Endodermal cell (in vitro differentiated cells): ENCODE measurements around the gene ANKS3. TPM values are rescaled to one million over a fixed set of nuclear protein-coding genes. Genes with fewer than 3 reads are reported as not detected.

Experiments
- DNase-seq: peaks from one replicate; pipeline ENCODE4 v3.0.0-alpha.2; 2017
- H3K27ac ChIP-seq: 2 replicates; pipeline ENCODE4 v1.5.1; 2013; ENCODE audit warnings: mild to moderate bottlenecking, low read depth, low read length, moderate library complexity
- H3K27me3 ChIP-seq: 2 replicates; pipeline ENCODE4 v1.6.1; 2013; ENCODE audit warnings: mild to moderate bottlenecking, low read length, moderate library complexity; ENCODE audit not compliant: insufficient read depth, control insufficient read depth, poor library complexity, severe bottlenecking
- H3K36me3 ChIP-seq: 2 replicates; pipeline ENCODE4 v1.7.0; 2013; ENCODE audit warnings: mild to moderate bottlenecking, low read length, moderate library complexity; ENCODE audit not compliant: control insufficient read depth, insufficient read depth
- H3K4me1 ChIP-seq: one replicate; pipeline ENCODE4 v1.7.0; 2013; ENCODE audit warnings: low read length; ENCODE audit not compliant: control insufficient read depth, insufficient read depth
- H3K4me3 ChIP-seq: 2 replicates; pipeline ENCODE4 v1.5.1; 2013; ENCODE audit warnings: mild to moderate bottlenecking, low read length, moderate library complexity
- H3K9ac ChIP-seq: 2 replicates; pipeline ENCODE4 v1.6.1; 2013; ENCODE audit warnings: mild to moderate bottlenecking, low read length, moderate library complexity; ENCODE audit not compliant: poor library complexity, severe bottlenecking; ENCODE audit errors: extremely low read depth
- H3K9me3 ChIP-seq: 2 replicates; pipeline ENCODE4 v1.6.1; 2013; ENCODE audit warnings: mild to moderate bottlenecking, low read length, moderate library complexity; ENCODE audit not compliant: control insufficient read depth
- H3K27ac Mint-ChIP-seq: 2 replicates; pipeline ENCODE4 v1.8.0; 2020; ENCODE audit warnings: mixed read lengths
- H3K27me3 Mint-ChIP-seq: 2 replicates; pipeline ENCODE4 v1.8.0; 2021; ENCODE audit warnings: mild to moderate bottlenecking, mixed read lengths; ENCODE audit not compliant: insufficient read depth
- H3K36me3 Mint-ChIP-seq: 2 replicates; pipeline ENCODE4 v1.8.0; 2020; ENCODE audit warnings: low read depth, mixed read lengths
- H3K4me1 Mint-ChIP-seq: 2 replicates; pipeline ENCODE4 v1.8.0; 2020; ENCODE audit warnings: mixed read lengths
- H3K4me3 Mint-ChIP-seq: 2 replicates; pipeline ENCODE4 v1.8.0; 2020; ENCODE audit warnings: mild to moderate bottlenecking, moderate library complexity, mixed read lengths
- H3K9me3 Mint-ChIP-seq: 2 replicates; pipeline ENCODE4 v1.8.0; 2020; ENCODE audit warnings: mild to moderate bottlenecking, mixed read lengths
- WGBS, 2 experiments: methylation state at CpG; one replicate each; pipeline versions ENCODE4 v1.1.5 to v1.1.7; 2013; ENCODE audit warnings: missing lambda C conversion rate in 2 of 2, mixed read lengths in 1 of 2; ENCODE audit not compliant: insufficient coverage in 1 of 2, insufficient read length in 1 of 2; 5-methylcytosine and 5-hydroxymethylcytosine counted together
- total RNA-seq, 2 donors: library from RNA; stranded (reverse); fragmentation: NEBNext Ultra II Directional in 1 of 2; extraction: Animal tissue kit (Norgen Biotek cat#: 25700) in 1 of 2; gene quantifications; 2 replicates in 1 of 2; 3 replicates in 1 of 2; pipeline ENCODE4 v1.2.1, GENCODE V29; 2021
- TF ChIP-seq, protein P1 (sequence below): fragments of 200-600 bp; sonication (generic); conservative IDR thresholded peaks from 2 replicates; pipeline ENCODE4 v1.5.0; 2021; ENCODE audit warnings: antibody characterized with exemption, mild to moderate bottlenecking

Gene ANKS3
- total RNA-seq, 2 donors from 2014 or later: 32.4 to 41.0 TPM

GRCh38 chr16:4698321-4699045 is 35.6 kb downstream of the ANKS3 start:
- WGBS, 2 experiments: 95 to 98% methylated on average over 19 to 35 of the region's 36 CpGs
- Mint-ChIP-seq H3K36me3 (peaks cover 23% of the 10 kb centered on the region), H3K9me3 (no peaks in the 10 kb centered on the region), H3K27ac (no peak overlapping the region), H3K4me1 (peaks cover 4% of the 10 kb centered on the region), H3K4me3 (no peak overlapping the region), H3K27me3 (no peaks in the 10 kb centered on the region)
- no peak overlapping the region for H3K9ac ChIP-seq
- H3K27me3 ChIP-seq: no peaks in the 10 kb centered on the region
- TF ChIP-seq, protein P1, sequence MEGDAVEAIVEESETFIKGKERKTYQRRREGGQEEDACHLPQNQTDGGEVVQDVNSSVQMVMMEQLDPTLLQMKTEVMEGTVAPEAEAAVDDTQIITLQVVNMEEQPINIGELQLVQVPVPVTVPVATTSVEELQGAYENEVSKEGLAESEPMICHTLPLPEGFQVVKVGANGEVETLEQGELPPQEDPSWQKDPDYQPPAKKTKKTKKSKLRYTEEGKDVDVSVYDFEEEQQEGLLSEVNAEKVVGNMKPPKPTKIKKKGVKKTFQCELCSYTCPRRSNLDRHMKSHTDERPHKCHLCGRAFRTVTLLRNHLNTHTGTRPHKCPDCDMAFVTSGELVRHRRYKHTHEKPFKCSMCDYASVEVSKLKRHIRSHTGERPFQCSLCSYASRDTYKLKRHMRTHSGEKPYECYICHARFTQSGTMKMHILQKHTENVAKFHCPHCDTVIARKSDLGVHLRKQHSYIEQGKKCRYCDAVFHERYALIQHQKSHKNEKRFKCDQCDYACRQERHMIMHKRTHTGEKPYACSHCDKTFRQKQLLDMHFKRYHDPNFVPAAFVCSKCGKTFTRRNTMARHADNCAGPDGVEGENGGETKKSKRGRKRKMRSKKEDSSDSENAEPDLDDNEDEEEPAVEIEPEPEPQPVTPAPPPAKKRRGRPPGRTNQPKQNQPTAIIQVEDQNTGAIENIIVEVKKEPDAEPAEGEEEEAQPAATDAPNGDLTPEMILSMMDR: no peak
- no peaks in the 10 kb centered on the region for H3K4me1 ChIP-seq
- H3K27ac ChIP-seq: no peak overlapping the region
- peak; percentile 41 for DNase-seq
- no peak overlapping the region for H3K4me3 ChIP-seq
- no peaks in the 10 kb centered on the region for H3K9me3 ChIP-seq
- H3K36me3 ChIP-seq: peaks cover 51% of the 10 kb centered on the region

DNA sequence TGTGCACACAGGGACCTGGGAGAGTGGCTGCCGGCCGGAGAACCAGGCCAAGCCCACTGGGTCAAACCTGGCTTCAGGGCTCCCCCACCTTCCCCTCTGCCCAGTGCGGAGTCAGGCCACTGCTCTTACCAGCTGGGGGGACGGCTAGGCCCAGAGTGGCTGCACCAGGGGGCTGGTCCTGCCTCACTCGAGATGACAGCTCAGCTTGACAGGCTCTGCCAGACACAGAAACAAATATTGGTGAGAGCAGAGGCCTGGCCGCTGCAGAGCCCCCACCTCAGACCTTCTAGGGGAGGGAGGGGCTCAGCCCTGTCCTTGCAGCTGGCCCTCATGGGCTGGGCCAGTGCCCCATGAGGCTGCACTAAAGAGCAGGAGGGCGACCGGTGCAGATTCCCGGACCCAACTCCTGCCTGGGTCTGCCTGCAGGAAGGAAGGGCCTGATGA is 36.2 kb downstream of the ANKS3 start:
- H3K27me3 ChIP-seq: no peaks in the 10 kb centered on the region
- H3K4me3 ChIP-seq: no peak overlapping the region
- WGBS, 2 experiments: 87 to 92% methylated on average over 2 to 9 of the region's 9 CpGs
- H3K4me3 Mint-ChIP-seq: no peak overlapping the region
- DNase-seq: peak; percentile 42
- H3K36me3 ChIP-seq: peaks cover 49% of the 10 kb centered on the region
- no peak overlapping the region for H3K27ac ChIP-seq
- H3K9me3 Mint-ChIP-seq: no peaks in the 10 kb centered on the region
- H3K27ac Mint-ChIP-seq: no peak overlapping the region
- no peaks in the 10 kb centered on the region for H3K9me3 ChIP-seq
- H3K4me1 Mint-ChIP-seq: peaks cover 4% of the 10 kb centered on the region
- H3K9ac ChIP-seq: no peak overlapping the region
- H3K27me3 Mint-ChIP-seq: no peaks in the 10 kb centered on the region
- TF ChIP-seq, protein P1: no peak
- H3K4me1 ChIP-seq: no peaks in the 10 kb centered on the region
- peaks cover 23% of the 10 kb centered on the region for H3K36me3 Mint-ChIP-seq

GRCh38 chr16:4696905-4697847 is 36.9 kb downstream of the ANKS3 start:
- WGBS, 2 experiments: 91 to 93% methylated on average over 32 to 33 of the region's 33 CpGs
- DNase-seq: peak; percentile 47
- Mint-ChIP-seq H3K9me3 (no peaks in the 10 kb centered on the region), H3K27ac (no peak overlapping the region), H3K27me3 (no peaks in the 10 kb centered on the region), H3K4me3 (no peak overlapping the region), H3K36me3 (peaks cover 21% of the 10 kb centered on the region), H3K4me1 (peaks cover 4% of the 10 kb centered on the region)
- H3K27me3 ChIP-seq: no peaks in the 10 kb centered on the region
- TF ChIP-seq, protein P1: no peak
- no peak overlapping the region for H3K4me3 ChIP-seq
- H3K36me3 ChIP-seq: peaks cover 45% of the 10 kb centered on the region
- no peaks in the 10 kb centered on the region for H3K4me1 ChIP-seq
- no peaks in the 10 kb centered on the region for H3K9me3 ChIP-seq
- H3K27ac ChIP-seq: no peak overlapping the region
- no peak overlapping the region for H3K9ac ChIP-seq
